Measurements from ENCODE around the gene SEMA3B.
"Not testable (repeated sequence)": the region's sequence is repeated elsewhere in the genome, so short reads cannot be mapped to it uniquely, and the experiment has no call there.

SEMA3B gene

GRCh38 chr3:50238549-50239026, 30.4 kb upstream of the SEMA3B start:
- DNase-seq, result no peak

GRCh38 chr3:50239649-50240048, 29.3 kb upstream of the SEMA3B start:
- DNase-seq, result no peak

- no peak for DNase-seq
These were observed 27.8 kb upstream of the SEMA3B start for GRCh38 chr3:50241163-50241562.

- no peak for DNase-seq
These were observed 27.1 kb upstream of the SEMA3B start for GRCh38 chr3:50241713-50242380.

- DNase-seq, result no peak
These were observed 26.6 kb upstream of the SEMA3B start for GRCh38 chr3:50242381-50242770.

GRCh38 chr3:50242851-50243542, 25.9 kb upstream of the SEMA3B start:
- DNase-seq, result no peak

GRCh38 chr3:50243543-50243895, 25.4 kb upstream of the SEMA3B start:
- DNase-seq, result no peak

- not testable (repeated sequence) for DNase-seq
These were observed 24.1 kb upstream of the SEMA3B start for GRCh38 chr3:50244813-50245212.

- DNase-seq, result no peak
These were observed 23.6 kb upstream of the SEMA3B start for GRCh38 chr3:50245251-50245745.

GRCh38 chr3:50245831-50246516, 23.0 kb upstream of the SEMA3B start:
- DNase-seq, result peak; percentile 79

GRCh38 chr3:50246517-50246954, 22.4 kb upstream of the SEMA3B start:
- no peak for DNase-seq

GRCh38 chr3:50248387-50248786, 20.6 kb upstream of the SEMA3B start:
- no peak for DNase-seq

- DNase-seq, result no peak
These were observed 19.5 kb upstream of the SEMA3B start for GRCh38 chr3:50249457-50249856.

- no peak for DNase-seq
These were observed 18.4 kb upstream of the SEMA3B start for GRCh38 chr3:50250514-50250913.

- DNase-seq, result no peak
These were observed 17.7 kb upstream of the SEMA3B start for GRCh38 chr3:50251220-50251619.

GRCh38 chr3:50254577-50255250, 14.2 kb upstream of the SEMA3B start:
- no peak for DNase-seq

- no peak for DNase-seq
These were observed 13.7 kb upstream of the SEMA3B start for GRCh38 chr3:50255251-50255615.

- no peak for DNase-seq
These were observed 11.7 kb upstream of the SEMA3B start for GRCh38 chr3:50256978-50257890.

GRCh38 chr3:50258029-50258680, 10.8 kb upstream of the SEMA3B start:
- no peak for DNase-seq

GRCh38 chr3:50258979-50259378, 10.0 kb upstream of the SEMA3B start:
- DNase-seq, result no peak

GRCh38 chr3:50259432-50260026, 9.4 kb upstream of the SEMA3B start:
- no peak for DNase-seq
